ENCODE data around the gene KRT81.
"Not testable (repeated sequence)": the region's sequence is repeated elsewhere in the genome, so short reads cannot be mapped to it uniquely, and the experiment has no call there.

The KRT81 gene

DNA sequence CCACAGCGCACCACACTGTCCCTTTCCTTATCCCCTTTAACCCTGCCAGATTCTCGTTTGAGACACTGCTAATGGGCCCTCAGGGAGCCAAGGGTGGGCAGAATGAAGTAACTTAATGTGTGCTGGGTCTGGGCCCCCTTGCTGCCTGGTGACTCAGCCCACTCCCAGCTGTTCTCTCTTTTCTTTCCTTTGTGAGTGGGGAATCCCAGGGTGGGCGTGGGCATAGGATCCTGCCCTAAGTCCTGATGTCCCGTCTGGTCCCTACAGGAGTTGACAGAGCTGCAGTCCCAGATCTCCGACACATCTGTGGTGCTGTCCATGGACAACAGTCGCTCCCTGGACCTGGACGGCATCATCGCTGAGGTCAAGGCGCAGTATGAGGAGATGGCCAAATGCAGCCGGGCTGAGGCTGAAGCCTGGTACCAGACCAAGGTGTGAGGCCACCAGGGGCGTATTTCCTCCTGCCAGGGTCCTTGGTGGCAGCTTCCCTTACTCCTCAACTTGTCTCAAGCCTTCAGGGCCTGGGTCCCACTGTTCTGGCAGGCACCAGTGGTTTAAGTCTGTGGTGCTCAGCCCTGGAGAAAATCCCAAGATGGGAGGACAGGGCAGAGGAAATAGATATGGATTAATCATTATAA lies 50.0 kb downstream of the KRT81 start:
- DNase-seq (ENCODE audit: low read depth): no peak

DNA sequence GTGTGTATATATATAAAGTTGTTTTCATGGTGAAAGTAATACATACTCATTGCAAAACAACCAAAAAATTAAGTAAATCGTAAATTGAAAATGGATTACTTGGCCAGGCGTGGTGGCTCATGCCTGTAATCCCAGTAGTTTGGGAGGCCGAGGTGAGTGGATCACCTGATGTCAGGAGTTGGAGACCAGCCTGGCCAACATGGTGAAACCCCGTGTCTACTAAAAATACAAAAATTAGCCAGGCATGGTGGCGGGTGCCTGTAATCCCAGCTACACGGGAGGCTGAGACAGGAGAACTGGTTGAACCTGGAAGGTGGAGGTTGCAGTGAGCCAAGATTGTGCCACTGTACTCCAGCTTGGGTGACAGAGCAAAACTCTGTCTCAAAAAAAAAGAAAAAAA lies 51.1 kb downstream of the KRT81 start:
- not testable (repeated sequence) for DNase-seq (ENCODE audit: low read depth)

DNA sequence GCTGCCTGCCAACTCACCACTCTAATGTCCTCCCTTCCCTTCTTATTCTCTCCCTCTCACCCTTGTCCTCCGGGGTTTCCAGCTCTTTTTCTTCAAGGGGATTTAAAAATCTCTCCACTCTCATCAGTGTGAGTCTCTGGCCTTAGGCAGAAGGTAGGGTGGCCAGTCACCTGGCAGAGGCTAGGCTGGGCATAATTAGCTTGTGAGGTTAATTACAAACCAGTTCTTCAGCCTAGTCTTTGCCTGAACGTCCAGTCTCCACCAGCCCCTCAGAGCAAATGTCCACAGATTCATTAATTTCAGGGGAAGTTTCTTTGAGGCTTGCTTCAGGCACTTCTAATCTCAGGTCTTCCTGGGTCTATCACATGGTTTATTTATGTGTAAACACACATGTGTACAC lies 51.6 kb downstream of the KRT81 start:
- DNase-seq (ENCODE audit: low read depth): no peak

DNA sequence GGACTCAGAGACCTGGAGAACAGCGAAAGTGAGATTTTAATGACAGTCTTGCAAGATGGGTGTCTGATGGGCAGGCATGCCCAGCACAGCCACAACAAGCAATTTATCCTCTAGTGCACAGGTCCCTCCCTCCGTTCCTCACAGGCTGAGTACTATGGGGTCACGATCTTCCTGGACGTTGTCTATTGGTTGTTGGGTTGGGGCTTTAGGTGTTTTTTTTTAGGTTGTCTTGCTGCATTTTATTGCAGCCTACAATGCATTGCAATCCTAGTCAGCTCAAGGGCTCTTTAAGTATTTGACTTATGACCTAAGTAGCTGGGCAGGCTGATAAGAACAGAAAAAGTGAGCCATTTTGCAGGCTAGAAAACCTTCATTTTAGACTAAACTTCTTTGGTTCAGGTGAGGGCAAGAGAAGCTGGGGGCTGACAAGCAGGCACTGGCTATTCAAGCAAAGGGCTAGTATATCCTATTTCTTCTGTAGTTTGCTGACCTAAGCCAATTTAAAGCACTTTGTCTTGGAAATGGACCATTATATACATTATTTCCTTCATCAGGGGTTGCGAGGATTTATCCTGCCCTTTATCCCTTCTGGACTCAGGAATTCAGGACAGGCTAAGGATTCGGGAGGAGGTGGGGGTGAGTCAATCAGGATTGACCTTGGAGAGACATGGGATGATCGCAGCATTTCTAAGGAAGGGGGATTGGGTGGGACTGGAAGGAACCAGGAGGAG lies 52.3 kb downstream of the KRT81 start:
- no peak for DNase-seq (ENCODE audit: low read depth)

DNA sequence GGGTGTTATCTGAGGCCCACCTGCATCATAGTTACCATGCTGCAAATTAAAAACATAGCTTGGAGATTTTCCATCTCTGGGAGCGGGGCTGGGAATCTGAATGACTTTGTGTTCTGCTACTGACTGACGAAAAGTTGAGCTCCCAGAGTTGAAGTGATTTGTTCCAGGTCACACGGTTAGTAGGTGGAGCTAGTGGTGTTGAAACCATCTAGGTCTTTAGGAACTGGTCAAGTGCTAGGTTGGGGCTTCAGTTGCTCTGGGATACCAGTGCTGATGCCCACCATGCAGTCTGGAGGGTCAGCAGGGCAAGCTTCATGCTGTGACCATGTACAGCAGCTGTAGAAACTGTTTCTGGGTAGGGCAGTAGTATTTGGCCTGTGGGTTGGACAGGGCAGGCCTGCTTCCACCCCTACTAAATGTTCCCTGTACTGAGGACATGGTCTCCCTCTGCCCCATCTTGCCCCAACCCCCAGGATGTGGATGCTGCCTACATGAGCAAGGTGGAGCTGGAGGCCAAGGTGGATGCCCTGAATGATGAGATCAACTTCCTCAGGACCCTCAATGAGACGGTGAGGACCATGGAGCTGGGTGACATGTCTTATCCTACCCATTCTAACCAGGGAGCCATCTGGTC lies 53.0 kb downstream of the KRT81 start:
- DNase-seq (ENCODE audit: low read depth): no peak

DNA sequence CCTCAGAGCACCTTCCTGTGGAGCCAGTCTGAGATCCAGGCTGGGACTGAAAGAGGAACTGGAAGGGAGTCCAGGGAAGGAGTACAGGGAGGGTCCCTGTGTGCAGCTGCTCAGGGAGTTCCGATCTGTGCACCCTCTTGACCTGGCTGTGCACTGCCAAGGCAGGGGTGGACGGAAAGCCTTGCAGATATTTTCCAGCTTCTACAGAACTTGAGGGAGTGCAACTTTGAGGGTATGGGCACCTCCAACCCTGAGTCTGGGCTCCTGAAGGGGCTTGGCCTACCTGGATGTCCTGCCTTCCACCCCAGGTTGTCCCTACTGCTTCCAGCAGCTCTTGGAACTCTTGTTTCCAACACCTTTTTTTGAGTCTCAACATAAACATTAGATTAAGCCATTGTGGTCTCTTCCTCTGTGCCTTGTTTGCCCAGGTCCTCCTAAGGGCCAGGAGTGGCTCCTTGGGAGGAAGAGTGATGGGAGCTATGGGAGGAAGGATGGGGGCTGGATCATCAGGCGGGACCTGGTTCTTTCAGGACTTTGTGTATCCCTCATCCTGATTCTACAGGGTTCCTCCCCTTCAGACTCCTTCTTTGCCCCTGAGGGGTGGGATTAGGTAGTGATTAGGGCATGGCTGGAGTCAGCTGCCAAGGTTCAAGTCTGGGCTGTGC lies 54.8 kb downstream of the KRT81 start:
- DNase-seq (ENCODE audit: low read depth): no peak
